ENCODE measurements around the gene DNAJB12.

DNAJB12 gene

GRCh38 chr10:72340510-72341261 lies 14.0 kb downstream of the DNAJB12 start:
- H3K36me3 ChIP-seq (ENCODE audit: control insufficient read depth, insufficient read depth, low read length) = no peaks in the 10 kb centered on the region
- H3K27ac ChIP-seq = no peak overlapping the region
- no peaks in the 10 kb centered on the region for H3K9me3 ChIP-seq (ENCODE audit: control insufficient read depth, low read length)
- no peak overlapping the region for H3K4me2 ChIP-seq (ENCODE audit: low read length)
- H3K9ac ChIP-seq = no peak overlapping the region
- H3K79me2 ChIP-seq = peaks cover 17% of the 10 kb centered on the region
- TF ChIP-seq CTCF (IDR thresholded peaks at IDR 0.05) = peak; percentile 93
- H3K27me3 ChIP-seq (ENCODE audit: control insufficient read depth, insufficient read depth, low read length) = no peaks in the 10 kb centered on the region
- H3K4me3 ChIP-seq (ENCODE audit: low read depth, low read length) = no peak overlapping the region
- no peak overlapping the region for H2AFZ ChIP-seq
- peaks cover 7% of the 10 kb centered on the region for H3K4me1 ChIP-seq

DNA sequence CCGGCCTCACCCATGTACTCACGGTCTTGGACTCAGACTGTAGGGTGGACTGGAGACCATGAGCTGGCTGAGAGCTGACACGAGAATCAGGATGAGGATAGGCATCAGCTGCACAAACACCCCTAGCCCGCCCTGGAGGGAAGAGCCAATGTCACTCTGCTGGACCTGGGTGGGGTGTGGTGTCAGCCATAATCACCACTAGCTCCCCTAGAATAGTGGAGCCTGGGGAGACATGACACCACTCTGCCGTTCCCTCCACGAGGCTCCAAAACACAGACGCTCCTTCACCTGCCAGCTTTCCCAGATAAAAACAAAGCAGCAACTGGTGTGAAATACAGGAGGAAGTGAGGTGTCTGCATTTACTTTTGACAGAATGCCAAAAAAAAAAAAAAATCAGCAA lies 16.5 kb downstream of the DNAJB12 start:
- no peak for TF ChIP-seq CTCF (IDR thresholded peaks at IDR 0.05)
- H2AFZ ChIP-seq = no peak overlapping the region
- H3K9ac ChIP-seq = no peak overlapping the region
- no peak overlapping the region for H3K27ac ChIP-seq
- H3K4me3 ChIP-seq (ENCODE audit: low read depth, low read length) = no peak overlapping the region
- no peaks in the 10 kb centered on the region for H3K9me3 ChIP-seq (ENCODE audit: control insufficient read depth, low read length)
- H3K36me3 ChIP-seq (ENCODE audit: control insufficient read depth, insufficient read depth, low read length) = no peaks in the 10 kb centered on the region
- H3K27me3 ChIP-seq (ENCODE audit: control insufficient read depth, insufficient read depth, low read length) = no peaks in the 10 kb centered on the region
- H3K4me2 ChIP-seq (ENCODE audit: low read length) = no peak overlapping the region
- peaks cover 20% of the 10 kb centered on the region for H3K4me1 ChIP-seq
- peaks cover 3% of the 10 kb centered on the region for H3K79me2 ChIP-seq

GRCh38 chr10:72337722-72338121 lies 17.0 kb downstream of the DNAJB12 start:
- Histone ChIP-seq H3K4me2 (ENCODE audit: low read length) (no peak overlapping the region), H3K79me2 (peaks cover 2% of the 10 kb centered on the region), H3K36me3 (ENCODE audit: control insufficient read depth, insufficient read depth, low read length) (no peaks in the 10 kb centered on the region), H3K4me3 (ENCODE audit: low read depth, low read length) (no peak overlapping the region), H3K9me3 (ENCODE audit: control insufficient read depth, low read length) (no peaks in the 10 kb centered on the region), H3K27me3 (ENCODE audit: control insufficient read depth, insufficient read depth, low read length) (no peaks in the 10 kb centered on the region), H2AFZ (no peak overlapping the region), H3K4me1 (peaks cover 24% of the 10 kb centered on the region), H3K9ac (no peak overlapping the region), H3K27ac (no peak overlapping the region)
- no peak for TF ChIP-seq CTCF (IDR thresholded peaks at IDR 0.05)

- H3K27me3 ChIP-seq (ENCODE audit: control insufficient read depth, insufficient read depth, low read length) = no peaks in the 10 kb centered on the region
- H3K4me2 ChIP-seq (ENCODE audit: low read length) = peak overlapping the region; percentile 1
- peak overlapping the region; percentile 94 for H3K27ac ChIP-seq
- H3K79me2 ChIP-seq = peaks cover 2% of the 10 kb centered on the region
- no peak overlapping the region for H2AFZ ChIP-seq
- no peaks in the 10 kb centered on the region for H3K36me3 ChIP-seq (ENCODE audit: control insufficient read depth, insufficient read depth, low read length)
- H3K4me3 ChIP-seq (ENCODE audit: low read depth, low read length) = no peak overlapping the region
- TF ChIP-seq CTCF (IDR thresholded peaks at IDR 0.05) = peak; percentile 94
- peaks cover 28% of the 10 kb centered on the region for H3K4me1 ChIP-seq
- no peak overlapping the region for H3K9ac ChIP-seq
- H3K9me3 ChIP-seq (ENCODE audit: control insufficient read depth, low read length) = no peaks in the 10 kb centered on the region
These were observed 17.6 kb downstream of the DNAJB12 start for GRCh38 chr10:72337039-72337629.
